IMR-90 (cell line): ENCODE results near the gene TRPC4. TPM values are rescaled to one million over a fixed set of nuclear protein-coding genes. Genes with fewer than 3 reads are reported as not detected.
A peak's percentile ranks its signal among the peaks of the same experiment; 100 is the strongest.

Experiments
- ATAC-seq: fragments of 200-7000 bp; cut with Tn5 transposase; 2 replicates; pipeline ENCODE4 v1.9.1; 2020; ENCODE audit warnings: low read depth, mild to moderate bottlenecking, moderate library complexity
- BruUV-seq: library from RNA; stranded (reverse); fragments of 400-500 nt; replicated peaks from 2 replicates; lab custom pipeline; 2021; lab: Mats Ljungman, UMichigan
- CTCF ChIA-PET: fragments of 300-600 bp; formaldehyde crosslinking; extraction: SDS; loops from one replicate; lab custom pipeline; 2021; ENCODE audit warnings: antibody characterized with exemption; lab: Yijun Ruan, JAX
- POLR2A ChIA-PET: fragments of 300-600 bp; sonication (Branson Sonifier 250); formaldehyde crosslinking; loops from one replicate; lab custom pipeline; 2022; ENCODE audit warnings: antibody characterized with exemption; ENCODE audit not compliant: unreplicated experiment; lab: Charles Lee
- DNase-seq: peaks from one replicate; pipeline ENCODE4 v3.0.0; 2013
- H2AFZ ChIP-seq: replicated peaks from 2 replicates; pipeline ENCODE3; 2013; ENCODE audit warnings: low read length, mild to moderate bottlenecking; ENCODE audit not compliant: poor library complexity
- H2AK5ac ChIP-seq: 2 replicates; pipeline ENCODE4 v1.6.1; 2013; ENCODE audit warnings: low read depth, low read length, inconsistent platforms
- H2AK9ac ChIP-seq: replicated peaks from 2 replicates; pipeline ENCODE3; 2013; ENCODE audit warnings: mild to moderate bottlenecking, low read depth, low read length, moderate library complexity; ENCODE audit not compliant: poor library complexity
- H2BK120ac ChIP-seq: 2 replicates; pipeline ENCODE4 v1.6.1; 2013; ENCODE audit warnings: low read depth, low read length, inconsistent platforms
- H2BK15ac ChIP-seq: 3 replicates; pipeline ENCODE4 v1.6.1; 2013; ENCODE audit warnings: low read depth, low read length, inconsistent platforms
- H2BK20ac ChIP-seq: 2 replicates; pipeline ENCODE4 v1.6.1; 2013; ENCODE audit warnings: low read depth, mild to moderate bottlenecking, inconsistent platforms, low read length, moderate library complexity
- H2BK5ac ChIP-seq: 2 replicates; pipeline ENCODE4 v1.6.1; 2013; ENCODE audit warnings: mild to moderate bottlenecking, low read depth, low read length, inconsistent platforms; ENCODE audit not compliant: poor library complexity, severe bottlenecking
- H3K14ac ChIP-seq: replicated peaks from 2 replicates; pipeline ENCODE4 v1.6.1; 2013; ENCODE audit warnings: low read depth, low read length, inconsistent platforms
- H3K18ac ChIP-seq: 2 replicates; pipeline ENCODE4 v1.6.1; 2013; ENCODE audit warnings: low read depth, low read length, control low read depth
- H3K23ac ChIP-seq: 2 replicates; pipeline ENCODE4 v1.6.1; 2013; ENCODE audit warnings: low read depth, low read length, inconsistent platforms
- H3K27ac ChIP-seq: 2 replicates; pipeline ENCODE4 v1.5.1; 2013; ENCODE audit warnings: mild to moderate bottlenecking, control low read depth, low read length; ENCODE audit not compliant: insufficient read depth
- H3K27me3 ChIP-seq: 2 replicates; pipeline ENCODE4 v1.6.1; 2013; ENCODE audit warnings: low read length; ENCODE audit not compliant: control insufficient read depth, insufficient read depth
- H3K36me3 ChIP-seq: 2 replicates; pipeline ENCODE4 v1.6.1; 2013; ENCODE audit warnings: low read length, mixed read lengths; ENCODE audit not compliant: control insufficient read depth, insufficient read depth
- H3K4ac ChIP-seq: 2 replicates; pipeline ENCODE4 v1.6.1; 2013; ENCODE audit warnings: low read depth, low read length, inconsistent platforms
- H3K4me1 ChIP-seq: 2 replicates; pipeline ENCODE4 v1.6.1; 2013; ENCODE audit warnings: low read length, mixed read lengths; ENCODE audit not compliant: control insufficient read depth, insufficient read depth
- H3K4me2 ChIP-seq: 2 replicates; pipeline ENCODE4 v1.6.1; 2013; ENCODE audit warnings: low read depth, mild to moderate bottlenecking, control low read depth, low read length, moderate library complexity
- H3K4me3 ChIP-seq: 2 replicates; pipeline ENCODE4 v1.5.1; 2013; ENCODE audit warnings: low read depth, mild to moderate bottlenecking, control low read depth, low read length, moderate library complexity; ENCODE audit not compliant: insufficient read depth
- H3K56ac ChIP-seq: 2 replicates; pipeline ENCODE4 v1.6.1; 2013; ENCODE audit warnings: low read length, inconsistent platforms; ENCODE audit not compliant: insufficient read depth; ENCODE audit errors: extremely low read depth
- H3K79me1 ChIP-seq, 2 experiments: 2 replicates each; pipeline ENCODE4 v1.6.1; 2013; ENCODE audit warnings: low read length in 2 of 2, inconsistent platforms in 1 of 2, low read depth in 1 of 2
- H3K9ac ChIP-seq: 2 replicates; pipeline ENCODE4 v1.6.1; 2013; ENCODE audit warnings: low read depth, low read length, control low read depth
- H3K9me1 ChIP-seq: 2 replicates; pipeline ENCODE4 v1.6.1; 2013; ENCODE audit warnings: low read length, inconsistent platforms; ENCODE audit not compliant: insufficient read depth
- H3K9me3 ChIP-seq: 2 replicates; pipeline ENCODE4 v1.6.1; 2013; ENCODE audit warnings: low read length; ENCODE audit not compliant: control insufficient read depth, insufficient read depth
- H4K20me1 ChIP-seq: 2 replicates; pipeline ENCODE4 v1.6.1; 2013; ENCODE audit warnings: low read length, inconsistent platforms; ENCODE audit not compliant: insufficient read depth
- H4K5ac ChIP-seq: 2 replicates; pipeline ENCODE4 v1.6.1; 2013; ENCODE audit warnings: mild to moderate bottlenecking, low read depth, low read length, control low read depth
- H4K8ac ChIP-seq, 2 experiments: 2 replicates each; pipeline ENCODE4 v1.6.1; 2013; ENCODE audit warnings: low read depth in 2 of 2, low read length in 2 of 2, control low read depth in 1 of 2, inconsistent platforms in 1 of 2
- H4K91ac ChIP-seq: 2 replicates; pipeline ENCODE4 v1.6.1; 2013; ENCODE audit warnings: low read depth, low read length, inconsistent platforms; ENCODE audit not compliant: insufficient read depth
- BHLHE40 ChIP-seq: fragments of 150-350 bp; IDR thresholded peaks from 2 replicates; pipeline ENCODE4 v1.6.1; 2016; ENCODE audit warnings: mild to moderate bottlenecking, low read depth, low read length
- CEBPB ChIP-seq: IDR thresholded peaks from 2 replicates; pipeline ENCODE4 v1.6.1; 2012; ENCODE audit warnings: low read depth, low read length, improper control_type of control experiment
- WGBS, 2 experiments: methylation state at CpG; one replicate each; pipeline versions ENCODE4 v1.1.5 to v1.1.7; 2013; ENCODE audit warnings: missing lambda C conversion rate in 2 of 2; ENCODE audit not compliant: insufficient read length in 1 of 2; ENCODE audit errors: extremely low coverage in 2 of 2; 5-methylcytosine and 5-hydroxymethylcytosine counted together
- dilution Hi-C: fragments of 300-500 bp; cut with HindIII; formaldehyde crosslinking; loops from one replicate; pipeline ENCODE4 v1.14.3; 2018; ENCODE audit warnings: low sequenced_read_pairs; ENCODE audit not compliant: unreplicated experiment
- in situ Hi-C: fragments of 300-500 bp; cut with MboI; formaldehyde crosslinking; loops from 3 replicates; pipeline ENCODE4 v1.14.3; 2019; ENCODE audit warnings: low sequenced_read_pairs, inconsistent platforms, mixed read lengths
- intact Hi-C: fragments of 100-400 bp; cut with micrococcal nuclease; formaldehyde crosslinking; loops from 2 replicates; pipeline ENCODE4 v1.10.0; 2022
- polyA plus RNA-seq, 3 experiments: library from polyadenylated mRNA; depleted of rRNA; stranded (reverse); fragments of >200 nt; gene quantifications; 2 replicates each; pipeline ENCODE4 v1.2.3, GENCODE V29; 2012; ENCODE audit warnings: low replicate concordance in 1 of 3
- total RNA-seq: library from RNA; depleted of rRNA; stranded (reverse); fragments of >200 nt; gene quantifications from 2 replicates; pipeline ENCODE4 v1.2.3, GENCODE V29; 2012
- TF ChIP-seq, protein P1 (sequence below): conservative IDR thresholded peaks from 2 replicates; pipeline ENCODE4 v1.5.1; 2012; ENCODE audit warnings: mild to moderate bottlenecking, low read depth, low read length, improper control_type of control experiment

TRPC4 gene
- total and polyA plus RNA-seq, 2 of the 4 experiments (the other 2 are of a cell fraction) = 1.9 to 5.2 TPM

- H3K4me1 ChIP-seq = peaks cover 9% of the 10 kb centered on the region
- H3K36me3 ChIP-seq = no peaks in the 10 kb centered on the region
- no peak overlapping the region for H2BK20ac ChIP-seq
- ChIA-PET CTCF (no interaction called here), POLR2A (no interaction called here)
- H3K27ac ChIP-seq = no peak overlapping the region
- H3K23ac ChIP-seq = no peak overlapping the region
- no peaks in the 10 kb centered on the region for H4K20me1 ChIP-seq
- H2AK9ac ChIP-seq = no peak overlapping the region
- dilution Hi-C loops (no loop called here), in situ Hi-C loops (no loop called here), intact Hi-C loops (no loop called here)
- no peak for ATAC-seq
- no peak overlapping the region for H3K56ac ChIP-seq
- no peak overlapping the region for H4K91ac ChIP-seq
- no peak overlapping the region for H2BK5ac ChIP-seq
- no peak overlapping the region for H2BK120ac ChIP-seq
- TF ChIP-seq, protein P1, sequence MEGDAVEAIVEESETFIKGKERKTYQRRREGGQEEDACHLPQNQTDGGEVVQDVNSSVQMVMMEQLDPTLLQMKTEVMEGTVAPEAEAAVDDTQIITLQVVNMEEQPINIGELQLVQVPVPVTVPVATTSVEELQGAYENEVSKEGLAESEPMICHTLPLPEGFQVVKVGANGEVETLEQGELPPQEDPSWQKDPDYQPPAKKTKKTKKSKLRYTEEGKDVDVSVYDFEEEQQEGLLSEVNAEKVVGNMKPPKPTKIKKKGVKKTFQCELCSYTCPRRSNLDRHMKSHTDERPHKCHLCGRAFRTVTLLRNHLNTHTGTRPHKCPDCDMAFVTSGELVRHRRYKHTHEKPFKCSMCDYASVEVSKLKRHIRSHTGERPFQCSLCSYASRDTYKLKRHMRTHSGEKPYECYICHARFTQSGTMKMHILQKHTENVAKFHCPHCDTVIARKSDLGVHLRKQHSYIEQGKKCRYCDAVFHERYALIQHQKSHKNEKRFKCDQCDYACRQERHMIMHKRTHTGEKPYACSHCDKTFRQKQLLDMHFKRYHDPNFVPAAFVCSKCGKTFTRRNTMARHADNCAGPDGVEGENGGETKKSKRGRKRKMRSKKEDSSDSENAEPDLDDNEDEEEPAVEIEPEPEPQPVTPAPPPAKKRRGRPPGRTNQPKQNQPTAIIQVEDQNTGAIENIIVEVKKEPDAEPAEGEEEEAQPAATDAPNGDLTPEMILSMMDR = 0 out of 2 replicates have a peak, but pooled peaks have one; percentile 10
- no peak for TF ChIP-seq BHLHE40
- TF ChIP-seq CEBPB = no peak
- DNase-seq = no peak
- no peak overlapping the region for H2BK15ac ChIP-seq
- no peak overlapping the region for H3K4me2 ChIP-seq
- H3K9me3 ChIP-seq = no peaks in the 10 kb centered on the region
- H3K9me1 ChIP-seq = no peaks in the 10 kb centered on the region
- H3K27me3 ChIP-seq = no peaks in the 10 kb centered on the region
- H3K79me1 ChIP-seq = no peaks in the 10 kb centered on the region
- no peak overlapping the region for H3K4me3 ChIP-seq
- no peak overlapping the region for H2AFZ ChIP-seq
- no CpG with 5 or more reads among the region's 2 CpGs for WGBS, 2 experiments
- H3K4ac ChIP-seq = no peak overlapping the region
- no peak overlapping the region for H2AK5ac ChIP-seq
- no peak overlapping the region for H3K14ac ChIP-seq
- no TSS peak for BruUV-seq
- H4K5ac ChIP-seq = no peak overlapping the region
- H4K8ac ChIP-seq = no peak overlapping the region
- no peak overlapping the region for H3K18ac ChIP-seq
- H3K9ac ChIP-seq = no peak overlapping the region
Measured at GRCh38 chr13:37679043-37679442, 190.5 kb downstream of the TRPC4 start.
